GM21423 (cell line): ENCODE measurements around the gene KIF1A.

Experiments
- ATAC-seq: cut with Tn5 transposase; IDR thresholded peaks from one replicate; pipeline ENCODE4 v1.9.1; 2021; ENCODE audit warnings: mild to moderate bottlenecking, moderate library complexity; ENCODE audit not compliant: unreplicated experiment

Gene KIF1A

DNA sequence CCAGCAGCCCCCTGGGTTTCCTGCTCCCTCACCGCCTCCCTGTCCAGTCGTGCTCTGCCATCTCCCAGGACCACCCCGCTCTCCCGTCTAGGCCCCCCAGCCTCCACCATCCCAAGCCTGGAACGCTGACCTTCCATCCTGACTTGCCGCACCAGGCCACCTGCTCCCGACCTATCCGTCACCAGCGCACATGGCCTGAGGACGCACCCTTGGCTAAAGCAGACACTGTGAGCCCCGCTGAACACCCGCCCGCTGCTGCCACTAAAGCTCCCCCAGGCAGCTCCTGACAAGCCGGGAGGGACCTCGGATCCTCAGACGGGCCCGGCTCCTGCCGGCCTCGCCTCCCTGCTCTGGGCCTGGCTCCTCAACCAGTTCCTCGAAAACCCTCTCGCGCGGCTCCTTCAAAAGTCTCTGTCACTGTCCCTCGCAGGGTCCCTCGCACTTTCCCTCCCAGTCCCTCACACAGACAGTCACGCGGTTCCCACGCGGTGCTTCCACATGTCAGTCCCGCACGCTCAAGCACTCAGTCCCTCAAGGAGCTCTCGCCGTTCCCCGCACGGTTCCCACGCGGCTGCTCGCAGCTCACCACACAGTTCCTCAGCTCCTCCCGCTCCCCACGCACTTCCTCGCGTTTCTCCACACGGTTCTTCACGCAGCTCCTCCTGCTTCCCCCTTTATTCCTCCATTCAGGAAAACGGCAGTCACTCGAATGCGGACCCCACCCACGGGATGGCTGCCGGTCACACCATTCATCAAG, 42.4 kb downstream of the KIF1A start:
- no peak for ATAC-seq

GRCh38 chr2:240775905-240776304, 44.1 kb downstream of the KIF1A start:
- no peak for ATAC-seq

- ATAC-seq, result no peak
These were observed 45.2 kb downstream of the KIF1A start for GRCh38 chr2:240774856-240775255.

- no peak for ATAC-seq
These were observed 50.9 kb downstream of the KIF1A start for GRCh38 chr2:240769096-240769495.

DNA sequence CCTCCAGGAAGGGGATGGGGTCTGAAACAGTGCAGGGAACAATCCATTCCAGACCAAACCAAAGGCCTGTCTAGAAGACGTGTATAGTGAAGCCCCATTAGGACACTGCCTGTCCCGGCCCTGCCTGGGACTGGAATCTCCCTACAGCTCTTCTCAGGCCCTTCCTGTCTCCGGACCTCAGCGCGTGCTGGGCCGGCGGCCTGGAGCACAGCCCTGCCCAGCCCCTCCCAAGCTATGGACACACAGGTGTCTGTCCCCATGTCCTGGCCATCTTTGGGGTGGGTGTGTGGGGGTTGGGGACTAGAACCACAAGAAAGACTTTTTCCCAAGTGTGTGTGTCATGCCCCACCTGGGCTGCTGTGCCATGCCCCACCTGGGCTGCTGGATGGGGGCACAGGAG, 51.8 kb downstream of the KIF1A start:
- no peak for ATAC-seq

- ATAC-seq, result no peak
These were observed 52.7 kb downstream of the KIF1A start for GRCh38 chr2:240767341-240767740.

- ATAC-seq, result no peak
These were observed 53.9 kb downstream of the KIF1A start for GRCh38 chr2:240766072-240766471.

- no peak for ATAC-seq
These were observed 55.0 kb downstream of the KIF1A start for GRCh38 chr2:240765007-240765406.

GRCh38 chr2:240764605-240765004, 55.4 kb downstream of the KIF1A start:
- ATAC-seq, result no peak

DNA sequence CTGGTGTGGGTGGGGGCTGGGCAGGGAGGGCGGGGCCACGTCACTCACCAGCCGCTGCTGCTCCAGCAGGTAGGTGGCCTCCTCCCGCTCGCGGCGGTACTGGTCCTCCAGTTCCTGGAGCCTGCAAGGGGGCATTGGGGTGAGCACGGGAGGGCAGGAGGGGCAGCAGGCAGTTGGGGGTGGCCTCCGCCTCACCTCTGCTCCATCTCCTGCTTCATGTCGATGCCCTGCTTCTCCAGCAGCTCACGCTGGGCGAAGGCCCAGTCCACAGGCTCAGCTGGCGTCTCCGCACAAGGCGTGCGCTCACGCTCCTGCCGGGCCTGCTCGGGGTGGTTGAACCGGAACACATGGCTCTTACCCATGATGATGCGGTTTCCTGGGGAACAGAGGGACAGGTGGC, 57.0 kb downstream of the KIF1A start:
- no peak for ATAC-seq

DNA sequence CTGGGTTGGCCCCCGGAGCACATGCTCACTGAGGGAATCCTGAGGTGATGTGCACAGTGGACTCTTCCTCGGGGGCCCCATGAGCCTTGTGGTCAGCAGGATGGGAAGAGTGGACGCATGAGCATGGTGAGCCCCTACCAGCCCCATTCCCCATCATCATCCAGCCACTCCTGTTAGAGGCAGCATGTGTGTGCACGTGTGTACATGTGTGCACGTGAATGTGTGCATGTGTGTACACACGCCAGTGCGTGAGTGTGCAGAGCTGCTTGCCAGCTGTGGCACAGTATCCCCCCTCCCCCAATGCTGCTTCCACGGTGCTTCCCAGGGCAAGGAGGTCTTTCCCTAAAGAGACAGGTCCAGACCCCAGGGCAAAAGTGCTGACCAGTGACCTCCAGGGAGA, 57.8 kb downstream of the KIF1A start:
- ATAC-seq, result no peak

DNA sequence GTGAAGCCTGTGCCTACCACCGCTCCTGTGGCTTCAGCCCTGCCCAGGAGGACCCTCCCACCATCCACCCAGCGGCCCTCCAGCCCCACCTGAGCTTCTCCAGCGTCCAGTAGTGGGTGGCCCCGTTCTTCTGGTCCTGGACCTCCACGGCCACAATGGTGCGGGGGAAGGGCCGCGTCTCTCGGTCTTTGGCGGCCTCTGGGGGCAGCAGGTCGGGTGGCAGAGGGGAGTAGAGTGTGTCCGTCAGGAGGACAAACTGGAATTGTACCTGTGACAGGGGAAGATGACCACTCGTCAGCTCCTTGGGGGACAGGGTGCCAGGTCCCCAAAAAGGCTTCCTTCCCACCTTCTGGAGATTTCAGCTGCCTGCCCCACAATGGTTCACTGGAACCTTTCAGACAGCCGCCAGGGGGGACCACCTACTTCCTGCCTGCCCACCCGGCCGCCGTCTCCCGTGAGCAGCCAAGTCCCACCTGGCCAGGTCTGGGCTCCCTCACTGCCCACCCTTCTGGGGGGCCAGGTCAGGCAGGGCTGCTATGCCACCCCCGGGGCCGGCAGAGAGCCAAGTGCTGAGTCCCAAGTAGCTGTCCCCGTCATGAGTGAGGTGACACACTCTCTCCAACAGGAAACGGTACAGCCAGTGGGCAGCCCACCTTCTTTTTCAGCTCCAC, 59.3 kb downstream of the KIF1A start:
- no peak for ATAC-seq

DNA sequence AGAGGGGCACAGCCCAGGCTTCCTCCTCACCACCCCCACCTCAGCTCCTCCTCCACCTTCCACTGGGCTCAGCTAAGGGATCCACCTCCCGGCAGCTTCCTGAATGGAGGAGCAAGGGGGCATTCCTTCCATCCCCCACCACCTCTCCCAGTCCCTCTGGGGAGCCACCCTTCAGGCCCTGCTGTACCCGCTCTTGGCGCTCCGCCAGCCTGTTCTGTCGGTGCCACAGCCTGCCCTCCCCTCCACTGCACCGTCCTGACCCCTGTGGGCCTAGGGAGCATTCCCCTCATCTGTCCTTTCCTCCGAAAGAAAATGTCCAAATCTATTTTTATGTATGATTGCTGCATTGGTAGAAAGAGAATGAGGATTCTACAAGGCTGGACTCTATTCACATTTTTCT, 59.9 kb downstream of the KIF1A start:
- ATAC-seq, result no peak

- ATAC-seq, result no peak
These were observed 60.6 kb downstream of the KIF1A start for GRCh38 chr2:240759459-240759858.

DNA sequence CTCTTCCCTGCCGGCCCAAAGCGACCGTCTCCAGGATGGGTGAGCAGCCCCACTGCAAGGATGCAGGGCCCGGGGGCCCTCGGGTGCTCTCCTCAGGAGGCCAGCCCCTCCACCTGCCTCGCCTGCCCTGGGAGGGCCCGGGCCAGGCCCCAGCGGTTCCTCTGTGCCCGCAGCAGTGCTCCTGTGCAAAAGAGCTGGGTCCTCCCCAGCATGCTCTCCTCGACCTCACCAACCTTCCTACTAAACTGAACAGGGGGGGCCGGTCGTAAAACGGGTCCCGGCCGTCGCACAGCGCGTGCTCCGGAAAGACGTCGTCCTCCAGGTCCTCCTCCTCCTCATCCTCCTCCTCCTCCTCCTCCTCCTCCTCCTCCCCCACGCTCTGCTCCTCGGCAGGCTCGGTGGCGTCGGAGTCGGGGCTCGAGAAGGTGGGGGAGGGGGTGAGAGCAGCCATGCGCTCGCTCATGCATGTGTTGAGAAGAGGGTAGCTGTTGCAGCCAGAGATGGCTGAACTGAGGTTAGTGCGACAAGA, 62.9 kb downstream of the KIF1A start:
- ATAC-seq, result no peak

DNA sequence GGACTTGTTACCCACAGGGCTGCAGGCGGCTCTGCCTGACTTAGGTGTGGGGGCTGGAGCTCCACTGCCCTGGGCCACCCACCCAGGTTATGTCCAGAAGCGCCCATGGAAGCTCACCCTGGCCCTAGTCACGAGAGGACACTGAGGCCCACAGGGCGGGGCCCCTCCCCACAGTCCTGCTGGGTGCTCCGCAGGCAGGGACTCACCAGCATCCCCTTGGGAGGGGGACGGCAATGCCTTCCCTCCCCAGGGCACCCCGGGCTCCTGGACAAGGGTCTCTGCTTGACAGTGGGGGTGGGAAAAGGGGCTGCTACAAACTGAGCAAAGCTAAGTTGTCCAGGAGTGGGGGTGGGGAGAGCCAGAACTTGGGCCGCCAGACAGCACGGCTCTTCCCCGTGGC, 67.8 kb downstream of the KIF1A start:
- no peak for ATAC-seq

- no peak for ATAC-seq
These were observed 69.6 kb downstream of the KIF1A start for GRCh38 chr2:240750409-240750808.

- no peak for ATAC-seq
These were observed 70.5 kb downstream of the KIF1A start for GRCh38 chr2:240749516-240749915.

DNA sequence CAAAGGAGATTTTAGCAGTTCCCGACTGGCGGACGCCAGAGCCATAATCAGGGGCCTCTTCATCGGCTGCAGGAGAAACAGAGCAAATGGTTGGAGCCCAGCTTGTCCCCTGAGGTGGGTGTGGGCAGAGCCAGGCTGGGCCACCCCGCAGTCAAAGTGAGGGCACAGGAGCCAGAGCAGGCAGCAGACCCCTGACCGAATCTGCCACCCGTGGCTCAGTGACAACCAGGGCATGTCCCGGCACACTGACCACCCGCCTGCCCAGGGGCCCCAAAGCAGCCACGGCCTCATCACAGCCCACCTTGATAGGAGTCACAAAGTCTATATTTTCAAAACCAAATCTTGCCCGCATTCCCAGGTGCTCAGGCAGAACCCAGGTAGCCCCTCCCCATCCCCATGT, 72.8 kb downstream of the KIF1A start:
- no peak for ATAC-seq

GRCh38 chr2:240746671-240747070, 73.3 kb downstream of the KIF1A start:
- no peak for ATAC-seq

DNA sequence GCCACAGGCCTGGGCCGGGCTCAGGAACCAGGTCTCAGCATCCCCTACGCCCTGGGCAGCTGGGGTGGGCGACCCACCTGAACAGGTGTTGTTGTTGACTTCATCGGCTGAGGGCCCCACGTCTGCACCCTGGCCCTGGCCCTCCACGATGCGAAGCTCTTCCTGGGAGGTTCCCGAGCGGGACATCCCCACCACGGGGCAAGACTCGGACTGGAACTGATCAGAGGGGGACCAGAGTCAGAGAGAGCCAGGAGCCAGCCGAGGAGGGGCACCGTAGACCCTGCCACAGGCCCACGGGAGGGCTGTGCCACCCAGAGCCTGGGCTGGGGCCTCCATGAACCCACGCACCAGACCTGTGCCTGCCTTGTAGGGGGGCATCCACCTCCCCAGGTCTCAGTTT, 74.1 kb downstream of the KIF1A start:
- ATAC-seq, result no peak

DNA sequence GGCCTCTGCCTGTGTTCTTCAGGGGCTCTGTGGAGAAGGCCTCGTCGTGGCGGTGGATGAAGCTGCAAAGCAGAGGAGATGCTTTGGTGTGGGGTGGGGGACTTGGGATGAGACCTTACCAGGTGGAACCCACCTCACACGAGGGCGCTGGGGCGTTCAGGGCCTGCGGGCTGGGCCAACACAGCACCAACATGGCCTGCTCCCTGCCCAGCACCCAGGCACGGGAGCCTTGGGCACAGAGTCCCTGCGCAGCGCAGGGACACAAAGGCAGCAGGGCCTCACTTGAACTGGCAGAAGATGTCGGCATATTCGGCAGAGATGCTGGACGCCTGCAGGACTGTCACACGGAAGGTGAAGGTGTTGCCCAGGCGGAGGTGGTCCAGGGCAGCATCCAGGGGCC, 74.6 kb downstream of the KIF1A start:
- no peak for ATAC-seq
